ENCODE results near the gene CFAP251. TPM values are rescaled to one million over a fixed set of nuclear protein-coding genes. Genes with fewer than 3 reads are reported as not detected.

CFAP251 gene
- total RNA-seq, 2 donors from 2014 or later, result 1.8 to 12.6 TPM

DNA sequence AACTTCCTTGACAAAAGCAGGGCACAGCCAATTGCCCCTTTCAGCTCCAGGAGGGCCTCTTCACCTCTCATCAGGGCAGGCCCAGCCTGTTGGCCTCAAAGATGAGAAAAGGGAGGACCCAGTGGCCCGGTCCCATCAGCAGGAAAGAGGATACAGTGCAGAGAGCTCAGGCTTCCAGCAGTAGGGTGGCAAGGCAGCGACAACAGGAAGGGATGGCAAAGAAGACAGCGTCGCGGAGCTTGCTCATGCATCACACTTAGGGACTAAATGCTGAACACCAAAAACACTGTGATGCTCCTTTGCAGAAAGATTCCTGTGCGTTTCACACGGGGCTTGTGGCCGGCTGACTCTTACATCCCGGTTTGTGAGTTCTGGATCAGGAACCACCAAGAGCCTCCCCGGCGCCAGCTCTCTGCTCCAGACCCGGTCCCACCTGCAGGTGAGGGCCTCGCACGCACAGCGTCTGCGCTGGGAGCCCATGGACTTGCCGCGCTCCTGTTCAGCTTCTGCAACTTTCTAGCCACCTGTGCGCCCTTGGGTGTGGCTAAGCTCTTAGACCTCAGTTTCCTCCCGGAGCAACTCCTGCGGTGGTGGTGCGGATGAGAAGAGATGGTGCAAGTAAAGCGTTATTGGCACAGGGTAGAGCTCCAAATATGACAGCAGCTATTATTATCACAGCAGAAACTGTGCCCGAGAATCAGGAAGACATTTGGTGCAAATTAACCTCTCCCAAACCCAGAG is 88.0 kb downstream of the CFAP251 start:
- ATAC-seq (replicated peaks), result peak; percentile 44
- Mint-ChIP-seq H3K4me3 (peak overlapping the region; percentile 45), H3K9me3 (no peaks in the 10 kb centered on the region), H3K27me3 (no peaks in the 10 kb centered on the region), H3K36me3 (ENCODE audit: low read depth) (no peaks in the 10 kb centered on the region), H3K4me1 (peaks cover 5% of the 10 kb centered on the region), H3K27ac (no peak overlapping the region)

GRCh38 chr12:122009741-122010140 is 91.3 kb downstream of the CFAP251 start:
- Mint-ChIP-seq H3K4me3 (no peak overlapping the region), H3K27me3 (no peaks in the 10 kb centered on the region), H3K27ac (no peak overlapping the region), H3K4me1 (peaks cover 5% of the 10 kb centered on the region), H3K36me3 (ENCODE audit: low read depth) (no peaks in the 10 kb centered on the region), H3K9me3 (no peaks in the 10 kb centered on the region)
- ATAC-seq (replicated peaks), result no peak

DNA sequence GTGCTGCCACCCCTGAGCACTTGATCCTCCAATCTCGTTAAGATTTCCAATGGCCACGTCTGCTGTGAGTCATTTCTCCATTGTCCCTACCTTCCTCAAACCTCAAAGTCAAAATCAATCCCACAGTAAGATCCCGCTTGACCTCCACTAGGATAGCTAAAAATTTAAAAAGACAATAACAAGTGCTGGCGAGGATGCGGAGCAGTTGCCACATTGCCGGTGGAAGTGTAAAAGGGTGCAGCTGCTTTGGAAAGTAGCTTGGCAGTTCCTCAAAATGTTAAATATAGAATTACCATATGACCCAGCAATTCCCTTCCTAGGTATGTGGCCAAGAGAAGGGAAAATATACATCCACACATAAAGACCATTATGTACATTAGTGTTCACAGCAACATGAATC is 93.8 kb downstream of the CFAP251 start:
- Mint-ChIP-seq H3K27ac (no peak overlapping the region), H3K4me3 (no peak overlapping the region), H3K4me1 (no peaks in the 10 kb centered on the region), H3K36me3 (ENCODE audit: low read depth) (no peaks in the 10 kb centered on the region), H3K9me3 (no peaks in the 10 kb centered on the region), H3K27me3 (no peaks in the 10 kb centered on the region)
- no peak for ATAC-seq (replicated peaks)

DNA sequence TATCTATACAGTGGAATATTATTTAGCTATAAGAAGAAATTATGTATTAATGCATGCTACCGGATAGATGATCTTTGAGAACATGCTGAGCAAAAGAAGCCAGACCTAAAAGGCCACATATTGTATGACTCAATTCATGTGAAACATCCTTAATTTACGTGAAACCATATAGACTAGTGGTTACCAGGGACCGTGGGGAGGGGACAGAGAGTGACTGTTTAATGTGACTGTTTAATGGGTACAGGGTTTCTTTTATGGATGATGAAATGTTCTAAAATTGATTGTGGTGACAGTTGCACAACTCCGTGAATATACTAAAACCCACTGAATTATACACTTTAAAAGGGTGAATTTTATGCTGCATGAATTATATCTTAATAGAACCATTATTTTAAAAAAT is 94.7 kb downstream of the CFAP251 start:
- Mint-ChIP-seq H3K27me3 (no peaks in the 10 kb centered on the region), H3K4me3 (no peak overlapping the region), H3K36me3 (ENCODE audit: low read depth) (no peaks in the 10 kb centered on the region), H3K27ac (no peak overlapping the region), H3K9me3 (no peaks in the 10 kb centered on the region), H3K4me1 (no peaks in the 10 kb centered on the region)
- peak; percentile 66 for ATAC-seq (replicated peaks)

GRCh38 chr12:122013791-122014590 is 95.6 kb downstream of the CFAP251 start:
- Mint-ChIP-seq H3K9me3 (no peaks in the 10 kb centered on the region), H3K27me3 (peaks cover 1% of the 10 kb centered on the region), H3K27ac (no peak overlapping the region), H3K36me3 (ENCODE audit: low read depth) (no peaks in the 10 kb centered on the region), H3K4me1 (no peaks in the 10 kb centered on the region), H3K4me3 (no peak overlapping the region)
- peak; percentile 29 for ATAC-seq (replicated peaks)

DNA sequence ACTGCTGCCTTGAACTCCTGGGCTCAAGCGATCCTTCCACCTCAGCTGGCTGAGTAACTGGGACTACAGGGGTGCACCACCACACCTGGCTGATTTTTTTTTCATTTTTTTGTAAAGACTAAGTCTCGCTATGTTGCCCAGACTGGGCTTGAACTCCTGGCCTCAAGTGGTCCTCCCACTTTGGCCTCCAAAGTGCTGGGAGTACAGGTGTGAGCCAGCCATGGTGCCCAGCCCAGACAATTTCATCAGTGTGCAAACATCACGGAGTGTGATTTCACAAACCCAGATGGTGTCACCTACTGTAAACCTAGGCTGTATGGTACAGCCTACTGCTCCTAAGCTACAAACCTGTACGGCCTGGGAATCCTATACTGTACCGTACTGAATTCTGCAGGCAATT is 96.4 kb downstream of the CFAP251 start:
- no peak for ATAC-seq (replicated peaks)
- Mint-ChIP-seq H3K27me3 (peaks cover 3% of the 10 kb centered on the region), H3K36me3 (ENCODE audit: low read depth) (no peaks in the 10 kb centered on the region), H3K4me1 (no peaks in the 10 kb centered on the region), H3K9me3 (no peaks in the 10 kb centered on the region), H3K27ac (no peak overlapping the region), H3K4me3 (no peak overlapping the region)

GRCh38 chr12:122018457-122018856 is 100.1 kb downstream of the CFAP251 start:
- ATAC-seq (replicated peaks), result no peak
- peaks cover 7% of the 10 kb centered on the region for H3K27me3 Mint-ChIP-seq
- no peaks in the 10 kb centered on the region for H3K4me1 Mint-ChIP-seq
- no peak overlapping the region for H3K27ac Mint-ChIP-seq
- H3K4me3 Mint-ChIP-seq, result no peak overlapping the region
- H3K9me3 Mint-ChIP-seq, result no peaks in the 10 kb centered on the region
- no peaks in the 10 kb centered on the region for H3K36me3 Mint-ChIP-seq (ENCODE audit: low read depth)

GRCh38 chr12:122018937-122019336 is 100.5 kb downstream of the CFAP251 start:
- Mint-ChIP-seq H3K27me3 (peaks cover 7% of the 10 kb centered on the region), H3K4me1 (no peaks in the 10 kb centered on the region), H3K36me3 (ENCODE audit: low read depth) (no peaks in the 10 kb centered on the region), H3K9me3 (no peaks in the 10 kb centered on the region), H3K27ac (no peak overlapping the region), H3K4me3 (no peak overlapping the region)
- no peak for ATAC-seq (replicated peaks)

GRCh38 chr12:122020795-122021192 is 102.4 kb downstream of the CFAP251 start:
- no peak overlapping the region for H3K27ac Mint-ChIP-seq

DNA sequence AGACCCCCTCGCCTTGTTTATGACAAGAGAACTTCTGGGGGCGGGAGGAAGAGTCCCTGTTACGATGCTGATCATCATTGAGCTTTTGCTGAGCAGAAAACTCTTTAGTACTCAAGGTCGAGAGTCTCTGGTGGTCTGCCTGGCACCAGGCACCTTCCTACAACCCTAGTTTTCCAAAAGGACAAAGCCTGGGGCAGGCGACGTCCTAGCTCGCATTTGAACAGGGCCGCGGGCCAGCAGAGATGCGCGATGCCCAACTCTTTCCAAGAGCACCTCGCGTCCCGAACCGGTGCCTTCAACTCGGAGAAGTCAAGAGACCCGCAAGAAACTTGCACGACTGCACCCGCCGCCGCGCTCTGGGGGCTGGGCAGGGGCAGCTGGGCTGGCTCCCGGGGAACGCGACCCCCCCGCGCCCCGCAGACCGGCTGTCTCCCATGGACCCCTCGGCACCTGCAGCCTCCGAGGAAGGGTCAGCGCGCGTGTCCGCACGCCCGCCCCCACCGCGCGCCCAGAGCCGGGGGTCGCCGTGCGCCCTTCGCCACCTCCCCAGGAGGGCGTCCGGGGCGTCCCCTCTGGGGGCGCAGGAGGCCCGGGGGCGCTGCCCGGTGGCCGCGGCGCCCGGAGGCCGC is 102.9 kb downstream of the CFAP251 start:
- no peaks in the 10 kb centered on the region for H3K36me3 Mint-ChIP-seq (ENCODE audit: low read depth)
- ATAC-seq (replicated peaks), result no peak
- H3K9me3 Mint-ChIP-seq, result no peaks in the 10 kb centered on the region
- no peaks in the 10 kb centered on the region for H3K4me1 Mint-ChIP-seq
- no peak overlapping the region for H3K27ac Mint-ChIP-seq
- peak overlapping the region; percentile 73 for H3K4me3 Mint-ChIP-seq
- peaks cover 7% of the 10 kb centered on the region for H3K27me3 Mint-ChIP-seq

More at GRCh38 chr12:122020795-122021192, 102.4 kb downstream of the CFAP251 start:
- Mint-ChIP-seq H3K36me3 (ENCODE audit: low read depth) (no peaks in the 10 kb centered on the region), H3K27me3 (peaks cover 7% of the 10 kb centered on the region), H3K4me1 (no peaks in the 10 kb centered on the region), H3K9me3 (no peaks in the 10 kb centered on the region), H3K4me3 (peak overlapping the region; percentile 73)
- no peak for ATAC-seq (replicated peaks)

DNA sequence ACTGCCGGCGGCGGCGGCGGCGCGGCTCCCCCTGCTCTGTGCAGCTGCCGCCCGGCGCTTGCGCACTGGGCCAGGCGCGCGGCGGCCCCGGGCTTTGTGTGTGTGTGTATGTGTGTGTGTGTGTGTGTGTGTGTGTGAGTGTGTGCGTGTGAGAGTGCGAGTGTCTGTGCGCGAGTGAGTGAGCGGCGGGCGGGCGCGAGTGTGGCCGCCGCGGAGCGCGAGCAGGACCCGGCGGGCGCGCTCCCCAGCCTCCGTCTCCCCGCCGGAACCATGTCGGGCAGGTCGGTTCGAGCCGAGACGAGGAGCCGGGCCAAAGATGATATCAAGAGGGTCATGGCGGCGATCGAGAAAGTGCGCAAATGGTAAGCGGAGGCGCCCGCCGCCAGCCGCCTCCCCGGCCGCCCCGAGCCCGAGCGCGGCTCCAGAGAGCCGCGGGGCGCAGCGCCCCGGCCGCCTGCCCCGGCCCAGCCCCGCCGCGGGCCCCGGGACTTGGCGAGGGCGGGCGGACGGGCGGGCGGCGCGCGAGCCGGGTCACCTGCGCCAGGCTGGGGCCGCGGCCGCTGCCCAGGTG is 103.5 kb downstream of the CFAP251 start, which contains the start of gene BCL7A:
Gene BCL7A (plus strand): TSS at position 63 of the 571 bp plus-strand sequence. CDS start 208 bp downstream, at position 271.
- Mint-ChIP-seq H3K36me3 (ENCODE audit: low read depth) (no peaks in the 10 kb centered on the region), H3K27ac (no peak within 1 kb of the TSS), H3K9me3 (no peaks in the 10 kb centered on the region), H3K27me3 (peaks cover 7% of the 10 kb centered on the region), H3K4me1 (no peaks in the 10 kb centered on the region), H3K4me3 (peak within 1 kb of the TSS; percentile 73)
- peak; percentile 72 for ATAC-seq (replicated peaks)

GRCh38 chr12:122022393-122023338 is 104.3 kb downstream of the CFAP251 start:
- Mint-ChIP-seq H3K36me3 (ENCODE audit: low read depth) (no peaks in the 10 kb centered on the region), H3K4me3 (peak overlapping the region; percentile 64), H3K27me3 (peaks cover 7% of the 10 kb centered on the region), H3K27ac (no peak overlapping the region), H3K9me3 (no peaks in the 10 kb centered on the region), H3K4me1 (no peaks in the 10 kb centered on the region)
- peak; percentile 44 for ATAC-seq (replicated peaks)

- Mint-ChIP-seq H3K27ac (no peak overlapping the region), H3K9me3 (no peaks in the 10 kb centered on the region), H3K4me1 (peaks cover 1% of the 10 kb centered on the region), H3K27me3 (peaks cover 8% of the 10 kb centered on the region), H3K36me3 (ENCODE audit: low read depth) (no peaks in the 10 kb centered on the region), H3K4me3 (peak overlapping the region; percentile 64)
- ATAC-seq (replicated peaks), result no peak
These were observed 105.1 kb downstream of the CFAP251 start for GRCh38 chr12:122023339-122024131.
